ENCODE results near the gene ACSS1. TPM values are rescaled to one million over a fixed set of nuclear protein-coding genes. Genes with fewer than 3 reads are reported as not detected.
A peak's percentile ranks its signal among the peaks of the same experiment; 100 is the strongest.

ACSS1 gene
- total and polyA plus RNA-seq, 4 donors: 15.8 to 38.9 (median 26.9) TPM

DNA sequence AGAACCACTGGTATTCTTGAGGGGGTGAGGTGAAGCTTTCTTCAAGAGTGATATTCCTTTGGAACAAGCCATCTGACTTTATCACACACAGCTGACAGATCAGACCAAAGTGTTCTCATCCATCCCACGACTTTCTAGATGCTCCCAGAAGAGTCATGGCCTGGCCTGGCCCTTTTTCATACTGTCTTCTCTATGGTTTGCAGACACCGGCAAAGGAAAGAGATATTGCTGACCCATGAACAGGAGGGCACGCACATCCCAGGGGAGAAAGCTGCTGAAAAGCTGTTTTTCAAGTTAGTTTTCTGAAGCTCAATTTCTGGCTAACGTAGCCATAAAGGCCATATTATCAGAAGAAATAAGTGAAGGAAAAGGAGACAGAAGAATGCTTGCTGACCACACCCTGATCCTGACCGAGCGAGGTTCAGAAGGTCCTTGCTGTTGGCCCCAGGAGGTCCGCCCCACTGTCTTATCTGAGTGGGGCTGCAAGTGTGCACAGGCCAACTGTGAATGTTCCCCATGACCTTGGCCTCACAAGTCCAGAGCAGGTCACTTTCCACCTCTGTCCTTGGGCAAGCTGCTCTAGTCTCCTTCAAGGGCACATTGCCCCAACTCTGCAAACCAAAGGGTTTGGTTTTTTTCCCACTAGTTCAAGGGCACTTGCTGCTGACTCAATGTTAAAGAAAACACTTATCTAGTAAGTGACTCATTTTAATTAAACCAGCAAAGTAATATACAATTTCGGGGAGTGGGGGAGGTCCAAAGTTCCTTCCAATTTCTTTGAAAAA is 2.0 kb downstream of the ACSS1 start:
- 66 to 83% methylated on average over 8 of the region's 8 CpGs for WGBS, 2 donors
- peaks cover 0 to 7% (median under 1%) of the 10 kb centered on the region in 4 donors for H3K36me3 ChIP-seq (ENCODE audit: control insufficient read depth in 4 of 4, insufficient read depth in 4 of 4, low read length in 4 of 4)
- H3K4me1 ChIP-seq (ENCODE audit: control insufficient read depth in 5 of 5, insufficient read depth in 5 of 5, low read length in 5 of 5): peaks cover 29 to 58% (median 40%) of the 10 kb centered on the region in 5 donors
- no peak for DNase-seq
- peak overlapping the region in 1 of 2 donors; percentile 7 for H3K9ac ChIP-seq (ENCODE audit: insufficient read depth in 1 of 2, low read length in 2 of 2)
- no peak overlapping the region for H3K4me3 ChIP-seq
- ATAC-seq (ENCODE audit: insufficient read depth, low FRiP score): no peak
- H3K27ac ChIP-seq (ENCODE audit: low read depth in 1 of 2, low read length in 1 of 2): peak overlapping the region; percentile 67 to 97
- H3K27me3 ChIP-seq (ENCODE audit: control insufficient read depth in 3 of 3, insufficient read depth in 3 of 3, low read length in 2 of 3): no peaks in the 10 kb centered on the region
- TF ChIP-seq CTCF (IDR thresholded peaks at IDR 0.05; ENCODE audit: control extremely low read depth, extremely low read depth): no peak
- no peaks in the 10 kb centered on the region for H3K9me3 ChIP-seq (ENCODE audit: control insufficient read depth in 4 of 4, insufficient read depth in 3 of 4, low read length in 3 of 4)

DNA sequence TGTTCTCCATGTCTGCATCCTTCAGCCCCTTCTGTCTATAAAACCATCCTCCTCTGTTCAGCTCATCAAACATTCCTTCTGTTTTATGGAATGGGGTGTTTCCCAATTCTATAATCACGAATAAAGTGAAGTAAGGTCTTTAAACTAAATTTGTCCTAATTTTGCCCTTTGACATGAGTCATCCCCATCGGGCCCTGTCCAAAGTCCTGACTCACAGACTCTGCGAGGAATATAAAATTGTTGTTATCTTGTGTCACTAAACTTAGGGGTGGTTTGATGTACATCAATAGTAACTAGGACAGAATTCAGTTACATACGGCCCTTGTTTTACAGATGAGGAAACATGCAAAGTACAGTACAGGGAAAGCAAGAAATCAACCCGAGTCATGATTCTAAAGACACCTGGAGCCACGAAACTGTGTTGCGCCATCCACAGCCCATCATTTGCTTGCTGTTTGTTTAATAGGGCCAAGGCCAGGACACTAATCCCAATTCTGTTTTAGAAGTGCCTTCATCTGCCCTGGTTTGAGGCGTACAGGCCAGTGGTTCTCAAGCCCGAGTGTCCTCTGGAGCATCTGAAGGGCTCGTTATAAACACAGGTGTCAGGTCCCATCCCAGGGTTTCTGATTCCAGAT is 2.8 kb downstream of the ACSS1 start:
- 75 to 77% methylated on average over 10 of the region's 10 CpGs for WGBS, 2 donors
- peak overlapping the region; percentile 67 to 97 for H3K27ac ChIP-seq (ENCODE audit: low read depth in 1 of 2, low read length in 1 of 2)
- no peak for TF ChIP-seq CTCF (IDR thresholded peaks at IDR 0.05; ENCODE audit: control extremely low read depth, extremely low read depth)
- peaks cover 0 to 7% (median 2%) of the 10 kb centered on the region in 4 donors for H3K36me3 ChIP-seq (ENCODE audit: control insufficient read depth in 4 of 4, insufficient read depth in 4 of 4, low read length in 4 of 4)
- no peak overlapping the region for H3K4me3 ChIP-seq
- H3K9ac ChIP-seq (ENCODE audit: insufficient read depth in 1 of 2, low read length in 2 of 2): no peak overlapping the region
- ATAC-seq (ENCODE audit: insufficient read depth, low FRiP score) (no peak), DNase-seq (no peak)
- H3K4me1 ChIP-seq (ENCODE audit: control insufficient read depth in 5 of 5, insufficient read depth in 5 of 5, low read length in 5 of 5): peaks cover 29 to 58% (median 46%) of the 10 kb centered on the region in 5 donors
- H3K27me3 ChIP-seq (ENCODE audit: control insufficient read depth in 3 of 3, insufficient read depth in 3 of 3, low read length in 2 of 3): no peaks in the 10 kb centered on the region
- H3K9me3 ChIP-seq (ENCODE audit: control insufficient read depth in 4 of 4, insufficient read depth in 3 of 4, low read length in 3 of 4): no peaks in the 10 kb centered on the region

DNA sequence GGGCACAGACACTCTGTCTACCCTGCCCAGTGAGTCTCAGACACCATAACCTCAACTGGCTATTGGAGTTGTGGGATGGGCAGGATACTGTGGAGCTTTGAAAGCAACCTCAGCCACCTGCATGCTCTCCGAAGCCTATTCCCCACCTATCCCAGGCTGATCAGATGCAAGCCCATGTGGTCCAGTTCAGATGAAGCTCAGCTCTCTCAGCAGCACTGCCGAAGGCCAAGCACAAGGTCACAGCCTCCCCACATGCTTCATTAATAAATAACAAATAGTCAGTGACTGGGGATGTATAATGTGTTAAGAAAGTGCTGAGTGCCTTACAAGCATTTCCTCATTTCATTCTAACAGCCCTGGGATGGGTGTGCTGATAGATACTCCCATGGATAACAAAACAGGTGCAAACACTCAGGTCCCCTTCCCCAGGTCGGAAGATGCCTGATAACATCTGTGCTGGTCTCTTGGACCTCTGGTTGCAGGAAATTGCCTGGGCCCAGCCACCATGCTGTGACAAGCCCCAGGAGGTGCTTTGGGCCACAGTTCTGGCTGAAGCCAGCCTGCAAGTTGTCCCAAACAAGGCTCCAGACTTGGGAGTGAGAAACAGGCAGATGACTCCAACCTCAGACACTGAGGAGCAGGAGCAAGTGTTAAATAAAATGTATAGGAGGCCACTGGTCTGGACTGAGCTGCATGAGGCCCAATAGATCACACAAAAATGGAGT is 3.7 kb downstream of the ACSS1 start:
- H3K4me1 ChIP-seq (ENCODE audit: control insufficient read depth in 5 of 5, insufficient read depth in 5 of 5, low read length in 5 of 5): peaks cover 29 to 57% (median 50%) of the 10 kb centered on the region in 5 donors
- peaks cover 0 to 7% (median 2%) of the 10 kb centered on the region in 4 donors for H3K36me3 ChIP-seq (ENCODE audit: control insufficient read depth in 4 of 4, insufficient read depth in 4 of 4, low read length in 4 of 4)
- H3K27ac ChIP-seq (ENCODE audit: low read depth in 1 of 2, low read length in 1 of 2): peak overlapping the region; percentile 82 to 97
- no peak overlapping the region for H3K4me3 ChIP-seq
- H3K27me3 ChIP-seq (ENCODE audit: control insufficient read depth in 3 of 3, insufficient read depth in 3 of 3, low read length in 2 of 3): no peaks in the 10 kb centered on the region
- ATAC-seq (ENCODE audit: insufficient read depth, low FRiP score) (no peak), DNase-seq (peak in 1 of 3 donors; percentile 11)
- H3K9me3 ChIP-seq (ENCODE audit: control insufficient read depth in 4 of 4, insufficient read depth in 3 of 4, low read length in 3 of 4): no peaks in the 10 kb centered on the region
- peak overlapping the region in 1 of 2 donors; percentile 30 for H3K9ac ChIP-seq (ENCODE audit: insufficient read depth in 1 of 2, low read length in 2 of 2)
- no peak for TF ChIP-seq CTCF (IDR thresholded peaks at IDR 0.05; ENCODE audit: control extremely low read depth, extremely low read depth)
- 65 to 69% methylated on average over 3 of the region's 3 CpGs for WGBS, 2 donors

All from lung (tissue), 12 donors.